ENCODE measurements around the gene SUMF2. TPM values are rescaled to one million over a fixed set of nuclear protein-coding genes. Genes with fewer than 3 reads are reported as not detected.
"Not testable (repeated sequence)": the region's sequence is repeated elsewhere in the genome, so short reads cannot be mapped to it uniquely, and the experiment has no call there.

The SUMF2 gene
- total RNA-seq, 1 donor = 209 TPM

DNA sequence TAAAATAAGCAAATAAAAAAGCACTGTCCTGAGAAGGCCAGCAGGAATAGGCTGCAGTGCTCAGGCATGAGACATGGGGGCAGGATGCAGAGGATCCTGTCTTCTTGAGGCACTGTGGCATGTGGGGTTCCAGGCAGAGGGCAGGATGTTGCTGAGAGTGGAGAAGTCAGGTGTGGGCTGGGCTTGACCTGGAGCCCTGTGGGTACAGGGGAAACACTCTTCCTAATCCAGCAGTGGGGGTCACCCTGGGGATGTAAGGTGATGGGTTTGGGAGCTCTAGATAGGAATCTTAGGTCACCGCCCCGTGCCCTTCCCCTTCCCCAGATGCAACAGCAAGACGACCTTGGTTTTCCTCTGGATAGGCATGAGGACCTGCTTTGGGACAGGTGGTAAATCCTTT lies 13.6 kb downstream of the SUMF2 start:
- TF ChIP-seq CTCF (IDR thresholded peaks at IDR 0.05; ENCODE audit: insufficient read depth, low read depth, low read length) = no peak
- no peak overlapping the region for H3K4me3 ChIP-seq (ENCODE audit: low read depth, low read length)
- no peak for DNase-seq (ENCODE audit: low read depth)

- TF ChIP-seq CTCF (IDR thresholded peaks at IDR 0.05; ENCODE audit: insufficient read depth, low read depth, low read length) = no peak
- DNase-seq (ENCODE audit: low read depth) = no peak
- no peak overlapping the region for H3K4me3 ChIP-seq (ENCODE audit: low read depth, low read length)
Measured at GRCh38 chr7:56078196-56078595, 14.1 kb downstream of the SUMF2 start.

DNA sequence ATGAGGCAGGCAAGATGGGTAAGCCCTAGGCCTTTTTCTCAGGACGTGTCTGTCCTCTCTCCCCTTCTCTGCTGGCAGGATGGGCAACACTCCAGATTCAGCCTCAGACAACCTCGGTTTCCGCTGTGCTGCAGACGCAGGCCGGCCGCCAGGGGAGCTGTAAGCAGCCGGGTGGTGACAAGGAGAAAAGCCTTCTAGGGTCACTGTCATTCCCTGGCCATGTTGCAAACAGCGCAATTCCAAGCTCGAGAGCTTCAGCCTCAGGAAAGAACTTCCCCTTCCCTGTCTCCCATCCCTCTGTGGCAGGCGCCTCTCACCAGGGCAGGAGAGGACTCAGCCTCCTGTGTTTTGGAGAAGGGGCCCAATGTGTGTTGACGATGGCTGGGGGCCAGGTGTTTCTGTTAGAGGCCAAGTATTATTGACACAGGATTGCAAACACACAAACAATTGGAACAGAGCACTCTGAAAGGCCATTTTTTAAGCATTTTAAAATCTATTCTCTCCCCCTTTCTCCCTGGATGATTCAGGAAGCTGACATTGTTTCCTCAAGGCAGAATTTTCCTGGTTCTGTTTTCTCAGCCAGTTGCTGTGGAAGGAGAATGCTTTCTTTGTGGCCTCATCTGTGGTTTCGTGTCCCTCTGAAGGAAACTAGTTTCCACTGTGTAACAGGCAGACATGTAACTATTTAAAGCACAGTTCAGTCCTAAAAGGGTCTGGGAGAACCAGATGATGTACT lies 15.5 kb downstream of the SUMF2 start:
- TF ChIP-seq CTCF (IDR thresholded peaks at IDR 0.05; ENCODE audit: insufficient read depth, low read depth, low read length) = peak; percentile 60
- no peak overlapping the region for H3K4me3 ChIP-seq (ENCODE audit: low read depth, low read length)
- peak; percentile 73 for DNase-seq (ENCODE audit: low read depth)

DNA sequence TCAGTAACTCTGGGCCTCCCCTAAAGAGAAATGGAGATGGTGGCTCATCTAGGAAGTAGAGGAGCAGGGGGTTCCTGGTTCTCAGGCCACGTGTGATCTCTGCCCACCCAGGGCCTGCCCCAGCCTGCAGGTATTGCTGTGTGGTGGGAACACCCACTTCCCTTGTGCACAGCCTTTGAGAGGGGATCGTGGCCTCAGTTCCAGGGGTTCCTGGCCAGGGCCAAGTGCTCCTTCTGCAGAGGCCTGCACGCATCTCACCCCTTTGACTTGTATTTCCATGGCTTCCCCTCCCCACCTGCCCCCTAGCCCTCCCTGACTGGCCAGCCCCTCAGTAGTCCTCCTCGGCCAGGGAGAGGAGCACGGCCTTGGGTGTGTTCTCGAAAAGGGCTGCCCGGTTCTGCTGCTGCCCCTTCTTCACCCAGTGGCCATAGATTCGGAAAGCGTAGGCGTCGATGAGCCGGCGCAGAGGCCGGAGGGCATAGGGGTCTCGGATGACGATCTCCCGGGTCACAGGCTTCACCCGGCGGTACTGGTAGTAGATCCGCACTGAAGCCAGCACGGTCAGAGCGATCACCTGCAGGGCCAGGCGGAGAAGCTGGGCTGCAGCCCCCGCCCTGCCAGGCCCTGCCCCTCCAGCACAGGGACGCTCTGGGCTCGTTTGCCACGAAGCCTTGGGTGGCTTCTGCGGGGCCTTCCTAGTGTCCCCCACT lies 16.8 kb downstream of the SUMF2 start:
- H3K4me3 ChIP-seq (ENCODE audit: low read depth, low read length); DNase-seq (ENCODE audit: low read depth): not testable (repeated sequence)

GRCh38 chr7:56081626-56082340 lies 17.7 kb downstream of the SUMF2 start:
- no peak for TF ChIP-seq CTCF (IDR thresholded peaks at IDR 0.05; ENCODE audit: insufficient read depth, low read depth, low read length)
- no peak overlapping the region for H3K4me3 ChIP-seq (ENCODE audit: low read depth, low read length)
- DNase-seq (ENCODE audit: low read depth) = no peak

GRCh38 chr7:56083150-56083785 lies 19.2 kb downstream of the SUMF2 start:
- no peak for DNase-seq (ENCODE audit: low read depth)

More at GRCh38 chr7:56083150-56083785, 19.2 kb downstream of the SUMF2 start:
- TF ChIP-seq CTCF (IDR thresholded peaks at IDR 0.05; ENCODE audit: insufficient read depth, low read depth, low read length) = no peak
- no peak overlapping the region for H3K4me3 ChIP-seq (ENCODE audit: low read depth, low read length)
